ENCODE measurements around the gene PIEZO2. TPM values are rescaled to one million over a fixed set of nuclear protein-coding genes. Genes with fewer than 3 reads are reported as not detected.

Gene PIEZO2
- total RNA-seq, 1 experiment from 2014 or later, result 3.0 TPM

GRCh38 chr18:10797896-10798295 is 351.5 kb downstream of the PIEZO2 start:
- DNase-seq, result peak; percentile 43

GRCh38 chr18:10794771-10795170 is 354.6 kb downstream of the PIEZO2 start:
- DNase-seq, result no peak
- Histone ChIP-seq H3K4me3 (ENCODE audit: insufficient read depth, low read depth, low read length) (no peak overlapping the region), H3K27me3 (ENCODE audit: control insufficient read depth, insufficient read depth, low read length) (no peaks in the 10 kb centered on the region), H3K36me3 (replicated peaks; ENCODE audit: control insufficient read depth, insufficient read depth, low read length) (no peaks in the 10 kb centered on the region)

More at GRCh38 chr18:10797896-10798295, 351.5 kb downstream of the PIEZO2 start:
- Histone ChIP-seq H3K4me3 (ENCODE audit: insufficient read depth, low read depth, low read length) (no peak overlapping the region), H3K36me3 (replicated peaks; ENCODE audit: control insufficient read depth, insufficient read depth, low read length) (no peaks in the 10 kb centered on the region), H3K27me3 (ENCODE audit: control insufficient read depth, insufficient read depth, low read length) (no peaks in the 10 kb centered on the region)

GRCh38 chr18:10793730-10794370 is 355.5 kb downstream of the PIEZO2 start:
- H3K36me3 ChIP-seq (replicated peaks; ENCODE audit: control insufficient read depth, insufficient read depth, low read length), result no peaks in the 10 kb centered on the region
- no peak for DNase-seq
- H3K4me3 ChIP-seq (ENCODE audit: insufficient read depth, low read depth, low read length), result no peak overlapping the region
- no peaks in the 10 kb centered on the region for H3K27me3 ChIP-seq (ENCODE audit: control insufficient read depth, insufficient read depth, low read length)

- no peaks in the 10 kb centered on the region for H3K36me3 ChIP-seq (replicated peaks; ENCODE audit: control insufficient read depth, insufficient read depth, low read length)
- no peak overlapping the region for H3K4me3 ChIP-seq (ENCODE audit: insufficient read depth, low read depth, low read length)
- no peak for DNase-seq
- H3K27me3 ChIP-seq (ENCODE audit: control insufficient read depth, insufficient read depth, low read length), result no peaks in the 10 kb centered on the region
Measured at GRCh38 chr18:10792181-10792580, 357.2 kb downstream of the PIEZO2 start.

- DNase-seq, result no peak
- Histone ChIP-seq H3K36me3 (replicated peaks; ENCODE audit: control insufficient read depth, insufficient read depth, low read length) (no peaks in the 10 kb centered on the region), H3K4me3 (ENCODE audit: insufficient read depth, low read depth, low read length) (no peak overlapping the region)
Measured at GRCh38 chr18:10791169-10791831, 358.1 kb downstream of the PIEZO2 start.

GRCh38 chr18:10789180-10789579 is 360.2 kb downstream of the PIEZO2 start:
- no peaks in the 10 kb centered on the region for H3K36me3 ChIP-seq (replicated peaks; ENCODE audit: control insufficient read depth, insufficient read depth, low read length)
- DNase-seq, result no peak
- H3K4me3 ChIP-seq (ENCODE audit: insufficient read depth, low read depth, low read length), result no peak overlapping the region
- H3K27me3 ChIP-seq (ENCODE audit: control insufficient read depth, insufficient read depth, low read length), result no peaks in the 10 kb centered on the region

More at GRCh38 chr18:10791169-10791831, 358.1 kb downstream of the PIEZO2 start:
- H3K27me3 ChIP-seq (ENCODE audit: control insufficient read depth, insufficient read depth, low read length), result no peaks in the 10 kb centered on the region

GRCh38 chr18:10787293-10787901 is 362.0 kb downstream of the PIEZO2 start:
- peak; percentile 46 for DNase-seq
- no peaks in the 10 kb centered on the region for H3K27me3 ChIP-seq (ENCODE audit: control insufficient read depth, insufficient read depth, low read length)
- no peaks in the 10 kb centered on the region for H3K36me3 ChIP-seq (replicated peaks; ENCODE audit: control insufficient read depth, insufficient read depth, low read length)
- no peak overlapping the region for H3K4me3 ChIP-seq (ENCODE audit: insufficient read depth, low read depth, low read length)

- Histone ChIP-seq H3K36me3 (replicated peaks; ENCODE audit: control insufficient read depth, insufficient read depth, low read length) (no peaks in the 10 kb centered on the region), H3K4me3 (ENCODE audit: insufficient read depth, low read depth, low read length) (no peak overlapping the region), H3K27me3 (ENCODE audit: control insufficient read depth, insufficient read depth, low read length) (no peaks in the 10 kb centered on the region)
- DNase-seq, result no peak
Measured at GRCh38 chr18:10785798-10786197, 363.6 kb downstream of the PIEZO2 start.

GRCh38 chr18:10784596-10785202 is 364.7 kb downstream of the PIEZO2 start:
- DNase-seq, result no peak
- Histone ChIP-seq H3K27me3 (ENCODE audit: control insufficient read depth, insufficient read depth, low read length) (no peaks in the 10 kb centered on the region), H3K4me3 (ENCODE audit: insufficient read depth, low read depth, low read length) (no peak overlapping the region), H3K36me3 (replicated peaks; ENCODE audit: control insufficient read depth, insufficient read depth, low read length) (no peaks in the 10 kb centered on the region)

GRCh38 chr18:10783941-10784340 is 365.4 kb downstream of the PIEZO2 start:
- no peak overlapping the region for H3K4me3 ChIP-seq (ENCODE audit: insufficient read depth, low read depth, low read length)
- DNase-seq, result no peak
- no peaks in the 10 kb centered on the region for H3K27me3 ChIP-seq (ENCODE audit: control insufficient read depth, insufficient read depth, low read length)
- H3K36me3 ChIP-seq (replicated peaks; ENCODE audit: control insufficient read depth, insufficient read depth, low read length), result no peaks in the 10 kb centered on the region

GRCh38 chr18:10776493-10776892 is 372.9 kb downstream of the PIEZO2 start:
- no peak for DNase-seq
- Histone ChIP-seq H3K36me3 (replicated peaks; ENCODE audit: control insufficient read depth, insufficient read depth, low read length) (no peaks in the 10 kb centered on the region), H3K4me3 (ENCODE audit: insufficient read depth, low read depth, low read length) (no peak overlapping the region), H3K27me3 (ENCODE audit: control insufficient read depth, insufficient read depth, low read length) (no peaks in the 10 kb centered on the region)

GRCh38 chr18:10775026-10775425 is 374.3 kb downstream of the PIEZO2 start:
- no peak overlapping the region for H3K4me3 ChIP-seq (ENCODE audit: insufficient read depth, low read depth, low read length)
- no peaks in the 10 kb centered on the region for H3K36me3 ChIP-seq (replicated peaks; ENCODE audit: control insufficient read depth, insufficient read depth, low read length)
- DNase-seq, result no peak
- no peaks in the 10 kb centered on the region for H3K27me3 ChIP-seq (ENCODE audit: control insufficient read depth, insufficient read depth, low read length)

- Histone ChIP-seq H3K4me3 (ENCODE audit: insufficient read depth, low read depth, low read length) (no peak overlapping the region), H3K27me3 (ENCODE audit: control insufficient read depth, insufficient read depth, low read length) (no peaks in the 10 kb centered on the region), H3K36me3 (replicated peaks; ENCODE audit: control insufficient read depth, insufficient read depth, low read length) (no peaks in the 10 kb centered on the region)
- DNase-seq, result no peak
Measured at GRCh38 chr18:10771053-10771709, 378.2 kb downstream of the PIEZO2 start.

- no peak for DNase-seq
- no peak overlapping the region for H3K4me3 ChIP-seq (ENCODE audit: insufficient read depth, low read depth, low read length)
- no peaks in the 10 kb centered on the region for H3K36me3 ChIP-seq (replicated peaks; ENCODE audit: control insufficient read depth, insufficient read depth, low read length)
- H3K27me3 ChIP-seq (ENCODE audit: control insufficient read depth, insufficient read depth, low read length), result no peaks in the 10 kb centered on the region
Measured at GRCh38 chr18:10770264-10770663, 379.1 kb downstream of the PIEZO2 start.

Data from H7 (cell line).